Measurements from ENCODE around the gene FHIT.

The FHIT gene

GRCh38 chr3:59880717-59881116 lies 1370.5 kb downstream of the FHIT start:
- no peak overlapping the region for H3K9ac ChIP-seq (ENCODE audit: low read length)
- H3K4me3 ChIP-seq (ENCODE audit: low read length), result no peak overlapping the region
- DNase-seq (ENCODE audit: low read depth), result no peak
- H3K9me3 ChIP-seq (ENCODE audit: control insufficient read depth, low read length), result no peaks in the 10 kb centered on the region
- H3K27me3 ChIP-seq (replicated peaks; ENCODE audit: control insufficient read depth, insufficient read depth, low read length), result no peaks in the 10 kb centered on the region
- H3K36me3 ChIP-seq (ENCODE audit: control insufficient read depth, insufficient read depth, low read length, severe bottlenecking), result no peaks in the 10 kb centered on the region
- H3K4me1 ChIP-seq (ENCODE audit: control insufficient read depth, insufficient read depth, low read length), result no peaks in the 10 kb centered on the region

GRCh38 chr3:59879031-59879581 lies 1372.1 kb downstream of the FHIT start:
- Histone ChIP-seq H3K9ac (ENCODE audit: low read length) (no peak overlapping the region), H3K4me3 (ENCODE audit: low read length) (no peak overlapping the region), H3K9me3 (ENCODE audit: control insufficient read depth, low read length) (no peaks in the 10 kb centered on the region), H3K36me3 (ENCODE audit: control insufficient read depth, insufficient read depth, low read length, severe bottlenecking) (no peaks in the 10 kb centered on the region), H3K27me3 (replicated peaks; ENCODE audit: control insufficient read depth, insufficient read depth, low read length) (no peaks in the 10 kb centered on the region), H3K4me1 (ENCODE audit: control insufficient read depth, insufficient read depth, low read length) (no peaks in the 10 kb centered on the region)
- DNase-seq (ENCODE audit: low read depth), result no peak

- H3K27me3 ChIP-seq (replicated peaks; ENCODE audit: control insufficient read depth, insufficient read depth, low read length), result no peaks in the 10 kb centered on the region
These were observed 1373.2 kb downstream of the FHIT start for GRCh38 chr3:59878038-59878427.

GRCh38 chr3:59877263-59878037 lies 1373.8 kb downstream of the FHIT start:
- no peaks in the 10 kb centered on the region for H3K4me1 ChIP-seq (ENCODE audit: control insufficient read depth, insufficient read depth, low read length)
- H3K9me3 ChIP-seq (ENCODE audit: control insufficient read depth, low read length), result no peaks in the 10 kb centered on the region
- no peaks in the 10 kb centered on the region for H3K36me3 ChIP-seq (ENCODE audit: control insufficient read depth, insufficient read depth, low read length, severe bottlenecking)
- no peaks in the 10 kb centered on the region for H3K27me3 ChIP-seq (replicated peaks; ENCODE audit: control insufficient read depth, insufficient read depth, low read length)
- H3K4me3 ChIP-seq (ENCODE audit: low read length), result no peak overlapping the region
- DNase-seq (ENCODE audit: low read depth), result no peak
- H3K9ac ChIP-seq (ENCODE audit: low read length), result no peak overlapping the region

More at GRCh38 chr3:59878038-59878427, 1373.2 kb downstream of the FHIT start:
- Histone ChIP-seq H3K9me3 (ENCODE audit: control insufficient read depth, low read length) (no peaks in the 10 kb centered on the region), H3K9ac (ENCODE audit: low read length) (no peak overlapping the region), H3K36me3 (ENCODE audit: control insufficient read depth, insufficient read depth, low read length, severe bottlenecking) (no peaks in the 10 kb centered on the region), H3K4me3 (ENCODE audit: low read length) (no peak overlapping the region), H3K4me1 (ENCODE audit: control insufficient read depth, insufficient read depth, low read length) (no peaks in the 10 kb centered on the region)
- DNase-seq (ENCODE audit: low read depth), result no peak

GRCh38 chr3:59876533-59877062 lies 1374.7 kb downstream of the FHIT start:
- Histone ChIP-seq H3K4me3 (ENCODE audit: low read length) (no peak overlapping the region), H3K27me3 (replicated peaks; ENCODE audit: control insufficient read depth, insufficient read depth, low read length) (no peaks in the 10 kb centered on the region), H3K36me3 (ENCODE audit: control insufficient read depth, insufficient read depth, low read length, severe bottlenecking) (no peaks in the 10 kb centered on the region), H3K4me1 (ENCODE audit: control insufficient read depth, insufficient read depth, low read length) (no peaks in the 10 kb centered on the region), H3K9me3 (ENCODE audit: control insufficient read depth, low read length) (no peaks in the 10 kb centered on the region), H3K9ac (ENCODE audit: low read length) (no peak overlapping the region)
- no peak for DNase-seq (ENCODE audit: low read depth)

- Histone ChIP-seq H3K4me3 (ENCODE audit: low read length) (no peak overlapping the region), H3K4me1 (ENCODE audit: control insufficient read depth, insufficient read depth, low read length) (no peaks in the 10 kb centered on the region), H3K27me3 (replicated peaks; ENCODE audit: control insufficient read depth, insufficient read depth, low read length) (no peaks in the 10 kb centered on the region), H3K36me3 (ENCODE audit: control insufficient read depth, insufficient read depth, low read length, severe bottlenecking) (no peaks in the 10 kb centered on the region), H3K9me3 (ENCODE audit: control insufficient read depth, low read length) (no peaks in the 10 kb centered on the region), H3K9ac (ENCODE audit: low read length) (no peak overlapping the region)
- no peak for DNase-seq (ENCODE audit: low read depth)
These were observed 1377.5 kb downstream of the FHIT start for GRCh38 chr3:59873576-59874230.

- no peak overlapping the region for H3K9ac ChIP-seq (ENCODE audit: low read length)
- no peak overlapping the region for H3K4me3 ChIP-seq (ENCODE audit: low read length)
- H3K4me1 ChIP-seq (ENCODE audit: control insufficient read depth, insufficient read depth, low read length), result no peaks in the 10 kb centered on the region
- DNase-seq (ENCODE audit: low read depth), result no peak
- no peaks in the 10 kb centered on the region for H3K27me3 ChIP-seq (replicated peaks; ENCODE audit: control insufficient read depth, insufficient read depth, low read length)
- no peaks in the 10 kb centered on the region for H3K36me3 ChIP-seq (ENCODE audit: control insufficient read depth, insufficient read depth, low read length, severe bottlenecking)
- H3K9me3 ChIP-seq (ENCODE audit: control insufficient read depth, low read length), result no peaks in the 10 kb centered on the region
These were observed 1379.1 kb downstream of the FHIT start for GRCh38 chr3:59872128-59872527.

- H3K9me3 ChIP-seq (ENCODE audit: control insufficient read depth, low read length), result no peaks in the 10 kb centered on the region
- H3K4me1 ChIP-seq (ENCODE audit: control insufficient read depth, insufficient read depth, low read length), result no peaks in the 10 kb centered on the region
- H3K27me3 ChIP-seq (replicated peaks; ENCODE audit: control insufficient read depth, insufficient read depth, low read length), result peaks cover 5% of the 10 kb centered on the region
- H3K4me3 ChIP-seq (ENCODE audit: low read length), result no peak overlapping the region
- no peaks in the 10 kb centered on the region for H3K36me3 ChIP-seq (ENCODE audit: control insufficient read depth, insufficient read depth, low read length, severe bottlenecking)
- H3K9ac ChIP-seq (ENCODE audit: low read length), result no peak overlapping the region
- DNase-seq (ENCODE audit: low read depth), result no peak
These were observed 1383.9 kb downstream of the FHIT start for GRCh38 chr3:59867185-59868002.

- H3K36me3 ChIP-seq (ENCODE audit: control insufficient read depth, insufficient read depth, low read length, severe bottlenecking), result no peaks in the 10 kb centered on the region
- peak; percentile 4 for DNase-seq (ENCODE audit: low read depth)
- H3K4me1 ChIP-seq (ENCODE audit: control insufficient read depth, insufficient read depth, low read length), result no peaks in the 10 kb centered on the region
- H3K4me3 ChIP-seq (ENCODE audit: low read length), result no peak overlapping the region
- H3K9me3 ChIP-seq (ENCODE audit: control insufficient read depth, low read length), result no peaks in the 10 kb centered on the region
- no peak overlapping the region for H3K9ac ChIP-seq (ENCODE audit: low read length)
- H3K27me3 ChIP-seq (replicated peaks; ENCODE audit: control insufficient read depth, insufficient read depth, low read length), result peaks cover 5% of the 10 kb centered on the region
These were observed 1385.2 kb downstream of the FHIT start for GRCh38 chr3:59866076-59866475.

GRCh38 chr3:59865351-59865750 lies 1385.9 kb downstream of the FHIT start:
- DNase-seq (ENCODE audit: low read depth), result no peak

GRCh38 chr3:59862686-59863085 lies 1388.6 kb downstream of the FHIT start:
- DNase-seq (ENCODE audit: low read depth), result no peak
- H3K27me3 ChIP-seq (replicated peaks; ENCODE audit: control insufficient read depth, insufficient read depth, low read length), result peaks cover 5% of the 10 kb centered on the region
- H3K9me3 ChIP-seq (ENCODE audit: control insufficient read depth, low read length), result no peaks in the 10 kb centered on the region
- H3K4me1 ChIP-seq (ENCODE audit: control insufficient read depth, insufficient read depth, low read length), result no peaks in the 10 kb centered on the region
- no peaks in the 10 kb centered on the region for H3K36me3 ChIP-seq (ENCODE audit: control insufficient read depth, insufficient read depth, low read length, severe bottlenecking)
- H3K4me3 ChIP-seq (ENCODE audit: low read length), result no peak overlapping the region
- H3K9ac ChIP-seq (ENCODE audit: low read length), result no peak overlapping the region

More at GRCh38 chr3:59865351-59865750, 1385.9 kb downstream of the FHIT start:
- Histone ChIP-seq H3K4me1 (ENCODE audit: control insufficient read depth, insufficient read depth, low read length) (no peaks in the 10 kb centered on the region), H3K9ac (ENCODE audit: low read length) (no peak overlapping the region), H3K27me3 (replicated peaks; ENCODE audit: control insufficient read depth, insufficient read depth, low read length) (peaks cover 5% of the 10 kb centered on the region), H3K36me3 (ENCODE audit: control insufficient read depth, insufficient read depth, low read length, severe bottlenecking) (no peaks in the 10 kb centered on the region), H3K9me3 (ENCODE audit: control insufficient read depth, low read length) (no peaks in the 10 kb centered on the region), H3K4me3 (ENCODE audit: low read length) (no peak overlapping the region)
